Fibroblast of the aortic adventitia (primary cell): ENCODE measurements around the gene SVOP. TPM values are rescaled to one million over a fixed set of nuclear protein-coding genes. Genes with fewer than 3 reads are reported as not detected.
A peak's percentile ranks its signal among the peaks of the same experiment; 100 is the strongest.
"Not testable (repeated sequence)": the region's sequence is repeated elsewhere in the genome, so short reads cannot be mapped to it uniquely, and the experiment has no call there.

ENCODE experiments used
- DNase-seq: peaks from one replicate; pipeline ENCODE4 v3.0.0-alpha.2; 2010; ENCODE audit warnings: low read depth
- H3K4me3 ChIP-seq: 2 replicates; pipeline ENCODE4 v1.5.1; 2011; ENCODE audit warnings: low read depth, mild to moderate bottlenecking, control low read depth, low read length, moderate library complexity
- CTCF ChIP-seq: IDR thresholded peaks from 2 replicates; pipeline ENCODE4 v1.5.1; 2011; ENCODE audit warnings: mild to moderate bottlenecking, low read length, control low read depth, inconsistent platforms; ENCODE audit not compliant: insufficient read depth
- small RNA-seq: library from RNA; depleted of rRNA; stranded (forward); fragments of <200 nt; gene quantifications from one replicate; pipeline ENCODE3, GENCODE V24; 2012
- total RNA-seq: library from RNA; depleted of rRNA; stranded (reverse); fragments of >200 nt; gene quantifications from 2 replicates; pipeline ENCODE4 v1.2.3, GENCODE V29; 2012; ENCODE audit warnings: low replicate concordance

Gene SVOP
- total RNA-seq, 1 donor, result not detected

GRCh38 chr12:108861878-108862587 lies 158.8 kb downstream of the SVOP start:
- TF ChIP-seq CTCF, result no peak
- DNase-seq, result no peak
- no peak overlapping the region for H3K4me3 ChIP-seq

DNA sequence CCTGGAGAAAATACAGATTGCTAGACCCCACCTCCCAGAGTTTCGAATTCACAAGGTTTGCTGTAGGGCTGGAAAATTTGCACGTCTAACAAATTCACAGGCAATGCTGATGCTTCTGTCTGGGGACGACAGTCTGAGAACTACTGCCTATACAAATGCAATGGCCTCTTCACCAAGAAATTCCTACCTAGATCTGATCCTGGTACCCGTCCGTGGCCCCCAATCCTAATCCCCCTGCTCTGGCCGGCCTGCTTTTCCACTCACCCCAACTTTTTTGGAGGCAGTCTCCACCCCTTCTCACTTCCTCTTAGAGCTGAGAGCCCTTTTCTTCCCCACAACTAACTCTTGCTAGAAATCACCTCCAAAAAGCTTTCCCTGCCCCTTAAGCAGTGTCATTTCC lies 160.4 kb downstream of the SVOP start:
- no peak for TF ChIP-seq CTCF
- no peak for DNase-seq
- no peak overlapping the region for H3K4me3 ChIP-seq

DNA sequence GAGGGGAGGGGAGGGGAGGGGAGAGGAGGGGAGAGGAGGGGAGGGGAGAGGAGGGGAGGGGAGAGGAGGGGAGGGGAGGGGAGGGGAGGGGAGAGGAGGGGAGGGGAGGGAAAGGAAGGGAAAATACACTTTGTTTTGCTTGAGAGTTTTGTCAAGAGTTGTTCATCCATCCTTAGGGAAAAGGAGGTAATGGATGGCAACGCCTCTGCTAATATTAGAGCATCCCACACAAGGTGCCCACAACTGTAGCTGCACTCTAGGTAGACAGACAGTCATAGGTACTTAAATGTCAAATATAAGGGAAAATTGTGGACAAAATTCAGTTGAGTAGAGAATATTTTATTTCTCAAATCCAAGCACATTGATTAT lies 161.0 kb downstream of the SVOP start:
- no peak overlapping the region for H3K4me3 ChIP-seq
- no peak for TF ChIP-seq CTCF
- DNase-seq, result no peak

- DNase-seq, H3K4me3 ChIP-seq: not testable (repeated sequence)
Observed at GRCh38 chr12:108859141-108859922, 161.5 kb downstream of the SVOP start.

GRCh38 chr12:108858311-108859074 lies 162.4 kb downstream of the SVOP start:
- DNase-seq, result no peak
- no peak for TF ChIP-seq CTCF
- H3K4me3 ChIP-seq, result peak overlapping the region; percentile 13

Small RNAs within 50 kb of the gene (small RNA-seq; reads per million reads assigned to genes)
- gene AC190387.1 (not detected), gene RNA5SP372 (0.25 reads per million), gene RNU6-361P (not detected)

Other genes with a start within 250 kb of the SVOP start
- gene SSH1, start 163.5 kb downstream of the SVOP start, total RNA-seq, result 8.7 and 31.6 TPM in 2 replicates
- not detected in 2 replicates for gene DAO, start 141.0 kb downstream of the SVOP start, total RNA-seq
- 4.1 and 11.2 TPM in 2 replicates for gene USP30, start 31.5 kb upstream of the SVOP start, total RNA-seq
- 9.9 and 20.7 TPM in 2 replicates for gene ALKBH2, start 72.4 kb upstream of the SVOP start, total RNA-seq
- gene UNG, start 76.5 kb upstream of the SVOP start, total RNA-seq, result 27.1 and 30.8 TPM in 2 replicates
- 14.7 and 31.2 TPM in 2 replicates for gene ACACB, start 95.5 kb upstream of the SVOP start, total RNA-seq